Measurements from ENCODE around the gene ADAM12. TPM values are rescaled to one million over a fixed set of nuclear protein-coding genes. Genes with fewer than 3 reads are reported as not detected.

Gene ADAM12
- total RNA-seq, 1 donor from 2014 or later: 18.4 TPM

DNA sequence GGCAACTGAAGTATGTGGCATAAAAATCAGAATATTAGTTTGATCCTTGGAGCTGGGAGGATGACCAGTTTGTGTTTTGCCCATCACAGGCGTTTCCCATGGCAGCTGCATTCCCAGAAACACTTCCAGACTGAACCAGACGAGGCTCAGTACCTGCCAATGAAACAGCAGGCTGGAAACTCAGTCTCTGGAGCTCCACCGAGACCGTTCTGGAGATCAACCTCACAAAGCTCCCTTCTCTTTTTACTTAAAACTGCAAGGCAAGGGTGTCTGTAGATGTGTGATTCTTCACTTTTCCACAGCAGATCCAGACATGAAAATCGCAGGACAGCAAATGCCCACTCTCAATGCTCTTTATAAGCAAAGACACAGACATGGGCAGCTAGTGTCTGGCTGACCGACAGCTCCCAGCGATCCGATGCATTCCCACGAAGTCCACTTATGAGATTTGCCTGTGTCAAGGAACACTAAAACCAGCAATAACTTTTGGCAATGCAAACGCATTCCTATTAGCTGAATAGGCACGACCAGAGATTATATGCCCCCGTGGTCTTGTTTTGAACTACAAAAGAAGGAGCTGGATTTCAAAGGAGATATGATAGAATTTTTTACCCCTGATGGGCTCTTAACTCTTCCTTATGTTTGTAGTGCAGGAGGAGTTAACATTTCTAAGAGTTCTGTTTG lies 72.6 kb downstream of the ADAM12 start:
- H3K27ac Mint-ChIP-seq (ENCODE audit: unreplicated experiment): no peak overlapping the region
- H3K9me3 Mint-ChIP-seq (ENCODE audit: unreplicated experiment): no peaks in the 10 kb centered on the region
- no peaks in the 10 kb centered on the region for H3K27me3 Mint-ChIP-seq (ENCODE audit: unreplicated experiment)
- TF ChIP-seq, protein P1, sequence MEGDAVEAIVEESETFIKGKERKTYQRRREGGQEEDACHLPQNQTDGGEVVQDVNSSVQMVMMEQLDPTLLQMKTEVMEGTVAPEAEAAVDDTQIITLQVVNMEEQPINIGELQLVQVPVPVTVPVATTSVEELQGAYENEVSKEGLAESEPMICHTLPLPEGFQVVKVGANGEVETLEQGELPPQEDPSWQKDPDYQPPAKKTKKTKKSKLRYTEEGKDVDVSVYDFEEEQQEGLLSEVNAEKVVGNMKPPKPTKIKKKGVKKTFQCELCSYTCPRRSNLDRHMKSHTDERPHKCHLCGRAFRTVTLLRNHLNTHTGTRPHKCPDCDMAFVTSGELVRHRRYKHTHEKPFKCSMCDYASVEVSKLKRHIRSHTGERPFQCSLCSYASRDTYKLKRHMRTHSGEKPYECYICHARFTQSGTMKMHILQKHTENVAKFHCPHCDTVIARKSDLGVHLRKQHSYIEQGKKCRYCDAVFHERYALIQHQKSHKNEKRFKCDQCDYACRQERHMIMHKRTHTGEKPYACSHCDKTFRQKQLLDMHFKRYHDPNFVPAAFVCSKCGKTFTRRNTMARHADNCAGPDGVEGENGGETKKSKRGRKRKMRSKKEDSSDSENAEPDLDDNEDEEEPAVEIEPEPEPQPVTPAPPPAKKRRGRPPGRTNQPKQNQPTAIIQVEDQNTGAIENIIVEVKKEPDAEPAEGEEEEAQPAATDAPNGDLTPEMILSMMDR (IDR thresholded peaks at IDR 0.05; ENCODE audit: partially characterized antibody, unreplicated experiment): no peak
- no peak overlapping the region for H3K4me3 Mint-ChIP-seq (ENCODE audit: unreplicated experiment)
- H3K4me1 Mint-ChIP-seq (ENCODE audit: low read depth, unreplicated experiment): no peaks in the 10 kb centered on the region
- DNase-seq: no peak
- H3K36me3 Mint-ChIP-seq (ENCODE audit: unreplicated experiment): peaks cover 6% of the 10 kb centered on the region

DNA sequence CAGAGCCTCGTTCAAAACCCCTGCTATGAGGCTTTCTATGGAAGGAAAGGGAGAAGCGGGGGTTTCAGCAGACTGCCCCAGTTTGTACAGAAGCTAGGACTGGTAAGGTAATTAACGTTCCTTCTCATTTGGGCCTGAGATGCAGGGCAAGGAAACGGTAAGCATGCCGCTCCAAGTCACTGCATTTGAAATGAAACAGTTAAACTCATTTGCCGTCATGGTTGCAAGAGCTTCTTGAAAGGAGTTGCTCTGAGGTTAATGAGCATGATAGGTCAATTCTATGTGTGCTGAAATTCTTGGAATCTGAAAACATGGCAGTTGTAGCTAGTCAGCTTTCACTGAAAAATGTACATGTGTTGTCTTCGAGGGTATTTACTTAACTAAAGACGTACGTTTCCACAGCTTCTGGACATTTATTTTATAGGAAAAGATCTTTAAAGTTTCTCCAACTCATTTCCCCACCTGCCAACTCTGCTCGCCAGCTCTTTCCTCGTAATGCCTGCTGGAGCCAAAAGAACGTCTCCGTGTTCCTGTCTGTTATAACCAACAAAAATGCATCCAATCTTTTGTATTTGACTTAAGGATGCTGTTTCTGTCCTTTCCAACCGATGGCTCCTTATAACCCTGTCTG lies 73.3 kb downstream of the ADAM12 start:
- Mint-ChIP-seq H3K27me3 (ENCODE audit: unreplicated experiment) (peaks cover 3% of the 10 kb centered on the region), H3K36me3 (ENCODE audit: unreplicated experiment) (peaks cover 6% of the 10 kb centered on the region), H3K4me1 (ENCODE audit: low read depth, unreplicated experiment) (no peaks in the 10 kb centered on the region), H3K9me3 (ENCODE audit: unreplicated experiment) (no peaks in the 10 kb centered on the region), H3K27ac (ENCODE audit: unreplicated experiment) (no peak overlapping the region), H3K4me3 (ENCODE audit: unreplicated experiment) (no peak overlapping the region)
- TF ChIP-seq, protein P1 (IDR thresholded peaks at IDR 0.05; ENCODE audit: partially characterized antibody, unreplicated experiment): no peak
- DNase-seq: no peak

DNA sequence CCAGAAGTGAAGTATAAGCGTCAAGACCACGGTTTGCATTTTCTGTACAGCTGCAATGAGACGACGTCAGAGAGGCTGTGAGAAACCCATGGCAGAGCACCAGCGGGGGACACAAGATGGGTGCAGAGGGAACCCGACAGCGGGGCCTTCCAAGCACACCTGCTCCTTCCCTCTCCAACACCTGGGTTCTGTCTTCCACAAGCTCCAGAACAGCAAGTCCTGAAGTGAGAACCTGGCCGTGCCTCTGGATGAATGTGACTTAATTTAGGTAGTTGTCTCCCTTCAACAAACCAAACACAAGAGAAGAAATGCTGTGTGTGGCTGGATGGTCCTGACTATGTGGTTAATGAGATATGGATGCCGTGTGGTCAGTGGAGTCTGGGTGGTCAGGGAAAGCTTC lies 76.1 kb downstream of the ADAM12 start:
- Mint-ChIP-seq H3K4me3 (ENCODE audit: unreplicated experiment) (no peak overlapping the region), H3K36me3 (ENCODE audit: unreplicated experiment) (peaks cover 6% of the 10 kb centered on the region), H3K27me3 (ENCODE audit: unreplicated experiment) (peaks cover 3% of the 10 kb centered on the region), H3K4me1 (ENCODE audit: low read depth, unreplicated experiment) (no peaks in the 10 kb centered on the region), H3K9me3 (ENCODE audit: unreplicated experiment) (no peaks in the 10 kb centered on the region), H3K27ac (ENCODE audit: unreplicated experiment) (no peak overlapping the region)
- DNase-seq: no peak
- TF ChIP-seq, protein P1 (IDR thresholded peaks at IDR 0.05; ENCODE audit: partially characterized antibody, unreplicated experiment): no peak

DNA sequence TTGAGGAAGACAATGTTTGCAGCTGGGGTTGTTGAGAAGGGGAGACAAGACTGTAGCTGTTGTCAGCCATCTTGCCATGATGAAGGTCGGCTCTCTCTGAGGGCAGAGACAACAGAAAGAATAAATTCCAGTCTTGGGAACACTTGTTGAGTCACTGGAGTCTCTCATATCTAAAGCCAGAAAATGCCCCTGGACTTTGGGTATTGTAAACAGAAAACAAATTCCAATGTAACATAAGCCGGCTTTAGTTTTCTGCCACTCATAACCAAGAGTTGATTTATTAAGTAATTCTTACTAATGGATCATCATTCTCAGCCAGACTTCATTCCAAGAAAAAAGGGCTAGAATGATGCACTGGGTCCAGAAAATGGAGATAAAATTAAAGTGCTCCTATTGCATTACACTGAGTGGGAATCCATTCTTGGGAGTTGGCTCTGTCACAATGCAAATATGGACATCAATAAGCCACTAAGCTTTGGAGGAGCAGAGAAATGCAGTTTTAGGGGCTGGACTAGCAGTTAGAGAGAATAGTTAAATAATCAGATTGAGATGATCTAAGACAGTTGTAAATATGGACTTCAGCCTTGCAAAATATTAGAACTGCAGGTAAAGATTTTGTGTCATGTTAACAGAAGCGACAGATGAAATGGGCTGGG lies 78.9 kb downstream of the ADAM12 start:
- peaks cover 3% of the 10 kb centered on the region for H3K27me3 Mint-ChIP-seq (ENCODE audit: unreplicated experiment)
- DNase-seq: no peak
- H3K4me3 Mint-ChIP-seq (ENCODE audit: unreplicated experiment): no peak overlapping the region
- H3K4me1 Mint-ChIP-seq (ENCODE audit: low read depth, unreplicated experiment): no peaks in the 10 kb centered on the region
- no peaks in the 10 kb centered on the region for H3K9me3 Mint-ChIP-seq (ENCODE audit: unreplicated experiment)
- TF ChIP-seq, protein P1 (IDR thresholded peaks at IDR 0.05; ENCODE audit: partially characterized antibody, unreplicated experiment): no peak
- peaks cover 6% of the 10 kb centered on the region for H3K36me3 Mint-ChIP-seq (ENCODE audit: unreplicated experiment)
- no peak overlapping the region for H3K27ac Mint-ChIP-seq (ENCODE audit: unreplicated experiment)

All from glutamatergic neuron (in vitro differentiated cells).